Neural progenitor cell (in vitro differentiated cells): Measurements from ENCODE around the gene PTPRJ. TPM values are rescaled to one million over a fixed set of nuclear protein-coding genes. Genes with fewer than 3 reads are reported as not detected.

ENCODE experiments used
- DNase-seq: peaks from one replicate; pipeline ENCODE4 v3.0.0-alpha.2; 2016; ENCODE audit warnings: low spot score
- H2AFZ ChIP-seq: fragments of 200-600 bp; sonication (generic); replicated peaks from 2 replicates; pipeline ENCODE4 v1.6.1; 2016; ENCODE audit warnings: antibody characterized with exemption
- H3F3A ChIP-seq: fragments of 200-600 bp; sonication (generic); 2 replicates; pipeline ENCODE4 v1.6.1; 2016; ENCODE audit warnings: antibody characterized with exemption, low read depth
- H3K27ac ChIP-seq: fragments of 200-600 bp; sonication (generic); 2 replicates; pipeline ENCODE4 v1.5.1; 2016; ENCODE audit warnings: mild to moderate bottlenecking
- H3K27me3 ChIP-seq: fragments of 200-600 bp; sonication (generic); 2 replicates; pipeline ENCODE4 v1.6.1; 2016; ENCODE audit warnings: mild to moderate bottlenecking, moderate library complexity
- H3K36me3 ChIP-seq: fragments of 200-600 bp; sonication (generic); 2 replicates; pipeline ENCODE4 v1.5.1; 2016
- H3K4me1 ChIP-seq: fragments of 200-600 bp; sonication (generic); 2 replicates; pipeline ENCODE4 v1.6.1; 2016; ENCODE audit warnings: mixed run types
- H3K4me2 ChIP-seq: fragments of 200-600 bp; sonication (generic); 2 replicates; pipeline ENCODE4 v1.6.1; 2016
- H3K4me3 ChIP-seq: fragments of 200-600 bp; sonication (generic); 2 replicates; pipeline ENCODE4 v1.5.1; 2016
- H3K79me2 ChIP-seq: fragments of 200-600 bp; sonication (generic); 2 replicates; pipeline ENCODE4 v1.6.1; 2016; ENCODE audit warnings: low read depth
- H3K9ac ChIP-seq: fragments of 200-600 bp; sonication (generic); 2 replicates; pipeline ENCODE4 v1.6.1; 2016
- H3K9me3 ChIP-seq: fragments of 200-600 bp; sonication (generic); 2 replicates; pipeline ENCODE4 v1.5.1; 2016; ENCODE audit warnings: low read depth
- H4K20me1 ChIP-seq: fragments of 200-600 bp; sonication (generic); 2 replicates; pipeline ENCODE4 v1.6.1; 2016; ENCODE audit warnings: low read depth
- H3K27ac Mint-ChIP-seq: 3 replicates; pipeline ENCODE4 v1.8.0; 2021; ENCODE audit warnings: mixed read lengths
- H3K27me3 Mint-ChIP-seq: 2 replicates; pipeline ENCODE4 v1.8.0; 2022; ENCODE audit warnings: low read depth, mild to moderate bottlenecking, inconsistent platforms, moderate library complexity, mixed read lengths; ENCODE audit not compliant: insufficient read depth
- H3K36me3 Mint-ChIP-seq: 3 replicates; pipeline ENCODE4 v1.8.0; 2021; ENCODE audit warnings: mixed read lengths
- H3K4me1 Mint-ChIP-seq: 3 replicates; pipeline ENCODE4 v1.8.0; 2021; ENCODE audit warnings: mixed read lengths
- H3K4me3 Mint-ChIP-seq: 3 replicates; pipeline ENCODE4 v1.8.0; 2021; ENCODE audit warnings: mild to moderate bottlenecking, moderate library complexity, mixed read lengths
- H3K9me3 Mint-ChIP-seq: 3 replicates; pipeline ENCODE4 v1.8.0; 2020; ENCODE audit warnings: mixed read lengths
- CTCF ChIP-seq: fragments of 200-600 bp; sonication (generic); IDR thresholded peaks from 2 replicates; pipeline ENCODE4 v1.5.1; 2017; ENCODE audit warnings: antibody characterized with exemption, mild to moderate bottlenecking
- EZH2 ChIP-seq: fragments of 200-600 bp; sonication (generic); IDR thresholded peaks from 2 replicates; pipeline ENCODE4 v1.6.1; 2017; ENCODE audit warnings: antibody characterized with exemption, mild to moderate bottlenecking, moderate library complexity
- EZH2phosphoT487 ChIP-seq: fragments of 200-600 bp; sonication (generic); IDR thresholded peaks from 2 replicates; pipeline ENCODE4 v1.6.1; 2017; ENCODE audit warnings: antibody characterized with exemption
- total RNA-seq: library from RNA; depleted of rRNA; stranded (reverse); fragments of >200 nt; gene quantifications from 2 replicates; pipeline ENCODE4 v1.2.3, GENCODE V29; 2015; ENCODE audit warnings: low replicate concordance

The PTPRJ gene
- total RNA-seq, 1 donor from 2014 or later = 28.0 TPM

- H2AFZ ChIP-seq = no peak overlapping the region
- TF ChIP-seq CTCF (no peak), EZH2 (no peak), EZH2phosphoT487 (no peak)
- no peaks in the 10 kb centered on the region for H3K36me3 Mint-ChIP-seq
- no peaks in the 10 kb centered on the region for H3K27me3 ChIP-seq
- no peak overlapping the region for H3K27ac Mint-ChIP-seq
- no peak overlapping the region for H3K4me2 ChIP-seq
- peaks cover 14% of the 10 kb centered on the region for H3K4me1 ChIP-seq
- H4K20me1 ChIP-seq = peaks cover 20% of the 10 kb centered on the region
- no peak overlapping the region for H3K27ac ChIP-seq
- no peaks in the 10 kb centered on the region for H3K27me3 Mint-ChIP-seq
- DNase-seq = no peak
- H3K4me1 Mint-ChIP-seq = peaks cover 19% of the 10 kb centered on the region
- no peaks in the 10 kb centered on the region for H3K9me3 Mint-ChIP-seq
- H3K9me3 ChIP-seq = no peaks in the 10 kb centered on the region
- H3F3A ChIP-seq = no peaks in the 10 kb centered on the region
- H3K36me3 ChIP-seq = no peaks in the 10 kb centered on the region
- no peak overlapping the region for H3K4me3 Mint-ChIP-seq
- H3K9ac ChIP-seq = no peak overlapping the region
- H3K79me2 ChIP-seq = peaks cover 39% of the 10 kb centered on the region
- no peak overlapping the region for H3K4me3 ChIP-seq
Observed at GRCh38 chr11:48011798-48012391, 31.5 kb downstream of the PTPRJ start.

GRCh38 chr11:48013269-48013901 is 33.0 kb downstream of the PTPRJ start:
- H3K9ac ChIP-seq = no peak overlapping the region
- no peak overlapping the region for H3K4me3 ChIP-seq
- no peaks in the 10 kb centered on the region for H3K36me3 ChIP-seq
- Mint-ChIP-seq H3K4me3 (no peak overlapping the region), H3K4me1 (peaks cover 34% of the 10 kb centered on the region), H3K36me3 (no peaks in the 10 kb centered on the region), H3K27ac (peak overlapping the region; percentile 17), H3K27me3 (no peaks in the 10 kb centered on the region), H3K9me3 (no peaks in the 10 kb centered on the region)
- peaks cover 7% of the 10 kb centered on the region for H3F3A ChIP-seq
- peaks cover 33% of the 10 kb centered on the region for H3K79me2 ChIP-seq
- TF ChIP-seq EZH2 = no peak
- TF ChIP-seq CTCF = no peak
- no peak for TF ChIP-seq EZH2phosphoT487
- no peak overlapping the region for H3K4me2 ChIP-seq
- H3K27me3 ChIP-seq = no peaks in the 10 kb centered on the region
- H4K20me1 ChIP-seq = peaks cover 13% of the 10 kb centered on the region
- no peaks in the 10 kb centered on the region for H3K9me3 ChIP-seq
- no peak overlapping the region for H2AFZ ChIP-seq
- H3K4me1 ChIP-seq = peaks cover 29% of the 10 kb centered on the region
- no peak overlapping the region for H3K27ac ChIP-seq
- DNase-seq = no peak

- Histone ChIP-seq H2AFZ (no peak overlapping the region), H3K4me3 (no peak overlapping the region), H3K9ac (no peak overlapping the region), H3K4me2 (no peak overlapping the region), H3K36me3 (no peaks in the 10 kb centered on the region), H3K27ac (no peak overlapping the region), H3K27me3 (no peaks in the 10 kb centered on the region), H3K4me1 (peaks cover 44% of the 10 kb centered on the region), H4K20me1 (peaks cover 5% of the 10 kb centered on the region), H3K9me3 (no peaks in the 10 kb centered on the region), H3F3A (peaks cover 22% of the 10 kb centered on the region), H3K79me2 (peaks cover 25% of the 10 kb centered on the region)
- no peak overlapping the region for H3K4me3 Mint-ChIP-seq
- H3K4me1 Mint-ChIP-seq = peaks cover 49% of the 10 kb centered on the region
- H3K27ac Mint-ChIP-seq = no peak overlapping the region
- no peaks in the 10 kb centered on the region for H3K27me3 Mint-ChIP-seq
- H3K36me3 Mint-ChIP-seq = no peaks in the 10 kb centered on the region
- TF ChIP-seq EZH2phosphoT487 (no peak), CTCF (no peak), EZH2 (no peak)
- no peak for DNase-seq
- H3K9me3 Mint-ChIP-seq = no peaks in the 10 kb centered on the region
Observed at GRCh38 chr11:48014917-48015316, 34.6 kb downstream of the PTPRJ start.
